PFSK-1 (cell line): ENCODE data around the gene FPR2.

Experiments used
- FOXP2 ChIP-seq: optimal IDR thresholded peaks from 2 replicates; pipeline ENCODE3; 2011; ENCODE audit warnings: borderline replicate concordance, control low read depth, inconsistent platforms; ENCODE audit not compliant: insufficient read depth; ENCODE audit errors: extremely low read length, extremely low read depth
- POLR2AphosphoS5 ChIP-seq: IDR thresholded peaks from 2 replicates; pipeline ENCODE4 v1.6.1; 2012; ENCODE audit warnings: low read depth, mild to moderate bottlenecking, control low read depth, low read length, moderate library complexity
- SIN3A ChIP-seq: IDR thresholded peaks from 2 replicates; pipeline ENCODE4 v1.6.1; 2012; ENCODE audit warnings: mild to moderate bottlenecking, low read length, moderate library complexity, borderline replicate concordance; ENCODE audit not compliant: insufficient read depth
- TAF1 ChIP-seq: IDR thresholded peaks from 2 replicates; pipeline ENCODE4 v1.6.1; 2012; ENCODE audit warnings: low read length, control low read depth, borderline replicate concordance; ENCODE audit not compliant: insufficient read depth
- TF ChIP-seq, protein P1 (sequence below), 2 experiments: IDR thresholded peaks; 2 replicates each; pipeline versions ENCODE4 v1.6.1 to v1.8.0; 2011 to 2012; ENCODE audit warnings: low read depth in 2 of 2, low read length in 2 of 2, control low read depth in 1 of 2, inconsistent platforms in 1 of 2, mild to moderate bottlenecking in 1 of 2, moderate library complexity in 1 of 2; ENCODE audit not compliant: insufficient read depth in 1 of 2

FPR2 gene

GRCh38 chr19:51755571-51755970 lies 5.4 kb upstream of the FPR2 start:
- no peak for TF ChIP-seq TAF1
- TF ChIP-seq, protein P1, sequence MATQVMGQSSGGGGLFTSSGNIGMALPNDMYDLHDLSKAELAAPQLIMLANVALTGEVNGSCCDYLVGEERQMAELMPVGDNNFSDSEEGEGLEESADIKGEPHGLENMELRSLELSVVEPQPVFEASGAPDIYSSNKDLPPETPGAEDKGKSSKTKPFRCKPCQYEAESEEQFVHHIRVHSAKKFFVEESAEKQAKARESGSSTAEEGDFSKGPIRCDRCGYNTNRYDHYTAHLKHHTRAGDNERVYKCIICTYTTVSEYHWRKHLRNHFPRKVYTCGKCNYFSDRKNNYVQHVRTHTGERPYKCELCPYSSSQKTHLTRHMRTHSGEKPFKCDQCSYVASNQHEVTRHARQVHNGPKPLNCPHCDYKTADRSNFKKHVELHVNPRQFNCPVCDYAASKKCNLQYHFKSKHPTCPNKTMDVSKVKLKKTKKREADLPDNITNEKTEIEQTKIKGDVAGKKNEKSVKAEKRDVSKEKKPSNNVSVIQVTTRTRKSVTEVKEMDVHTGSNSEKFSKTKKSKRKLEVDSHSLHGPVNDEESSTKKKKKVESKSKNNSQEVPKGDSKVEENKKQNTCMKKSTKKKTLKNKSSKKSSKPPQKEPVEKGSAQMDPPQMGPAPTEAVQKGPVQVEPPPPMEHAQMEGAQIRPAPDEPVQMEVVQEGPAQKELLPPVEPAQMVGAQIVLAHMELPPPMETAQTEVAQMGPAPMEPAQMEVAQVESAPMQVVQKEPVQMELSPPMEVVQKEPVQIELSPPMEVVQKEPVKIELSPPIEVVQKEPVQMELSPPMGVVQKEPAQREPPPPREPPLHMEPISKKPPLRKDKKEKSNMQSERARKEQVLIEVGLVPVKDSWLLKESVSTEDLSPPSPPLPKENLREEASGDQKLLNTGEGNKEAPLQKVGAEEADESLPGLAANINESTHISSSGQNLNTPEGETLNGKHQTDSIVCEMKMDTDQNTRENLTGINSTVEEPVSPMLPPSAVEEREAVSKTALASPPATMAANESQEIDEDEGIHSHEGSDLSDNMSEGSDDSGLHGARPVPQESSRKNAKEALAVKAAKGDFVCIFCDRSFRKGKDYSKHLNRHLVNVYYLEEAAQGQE (IDR thresholded peaks at IDR 0.05; ENCODE audit: insufficient read depth in 1 of 2, low read depth in 2 of 2, low read length in 2 of 2), result no peak
- TF ChIP-seq FOXP2, result no peak
- no peak for TF ChIP-seq POLR2AphosphoS5
- TF ChIP-seq SIN3A, result no peak

DNA sequence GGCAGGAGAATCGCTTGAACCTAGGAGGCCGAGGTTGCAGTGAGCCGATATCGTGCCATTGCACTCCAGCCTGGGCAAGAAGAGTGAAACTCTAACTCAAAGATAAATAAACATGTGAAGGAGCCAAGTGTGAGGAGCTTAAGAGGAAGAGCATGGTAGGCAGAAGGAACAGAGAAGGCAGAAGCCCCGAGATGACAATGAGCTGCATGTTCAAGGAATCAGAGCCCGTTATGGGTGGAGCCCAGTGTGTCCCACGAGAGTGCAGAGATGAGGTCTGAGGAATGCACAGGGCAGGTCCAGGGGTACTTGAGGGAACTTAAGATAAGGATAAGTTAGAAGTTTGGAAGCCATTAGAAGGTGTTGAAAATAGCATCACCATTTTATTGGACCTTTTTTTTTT lies 716 bp downstream of the FPR2 start:
- TF ChIP-seq POLR2AphosphoS5 (no peak), SIN3A (no peak), TAF1 (no peak)
- TF ChIP-seq, protein P1 (IDR thresholded peaks at IDR 0.05; ENCODE audit: insufficient read depth in 1 of 2, low read depth in 2 of 2, low read length in 2 of 2), result no peak

- TF ChIP-seq POLR2AphosphoS5, result no peak
- TF ChIP-seq TAF1, result no peak
- TF ChIP-seq FOXP2, result no peak
- no peak for TF ChIP-seq SIN3A
Measured at GRCh38 chr19:51765086-51765485, 4.1 kb downstream of the FPR2 start.

DNA sequence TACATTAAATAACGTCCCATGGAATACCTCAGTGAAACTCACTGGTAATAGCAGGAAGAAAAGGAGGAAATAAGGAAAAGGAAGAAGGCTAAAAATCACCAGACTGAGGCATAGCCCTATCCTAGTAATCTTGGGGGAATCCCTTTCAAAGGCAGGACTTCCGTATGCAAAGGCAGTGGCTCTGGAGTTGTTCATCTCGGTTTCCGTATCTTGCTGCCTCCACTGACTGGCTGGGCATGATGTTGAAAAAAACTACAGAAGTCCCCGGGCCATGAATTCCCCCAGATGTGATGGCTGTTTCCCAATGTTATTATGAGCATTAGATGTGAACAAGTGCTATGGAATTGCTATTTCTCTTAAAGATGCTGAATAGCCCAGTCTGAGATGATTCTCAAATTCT lies 5.5 kb downstream of the FPR2 start:
- no peak for TF ChIP-seq FOXP2
- no peak for TF ChIP-seq POLR2AphosphoS5
- no peak for TF ChIP-seq SIN3A

DNA sequence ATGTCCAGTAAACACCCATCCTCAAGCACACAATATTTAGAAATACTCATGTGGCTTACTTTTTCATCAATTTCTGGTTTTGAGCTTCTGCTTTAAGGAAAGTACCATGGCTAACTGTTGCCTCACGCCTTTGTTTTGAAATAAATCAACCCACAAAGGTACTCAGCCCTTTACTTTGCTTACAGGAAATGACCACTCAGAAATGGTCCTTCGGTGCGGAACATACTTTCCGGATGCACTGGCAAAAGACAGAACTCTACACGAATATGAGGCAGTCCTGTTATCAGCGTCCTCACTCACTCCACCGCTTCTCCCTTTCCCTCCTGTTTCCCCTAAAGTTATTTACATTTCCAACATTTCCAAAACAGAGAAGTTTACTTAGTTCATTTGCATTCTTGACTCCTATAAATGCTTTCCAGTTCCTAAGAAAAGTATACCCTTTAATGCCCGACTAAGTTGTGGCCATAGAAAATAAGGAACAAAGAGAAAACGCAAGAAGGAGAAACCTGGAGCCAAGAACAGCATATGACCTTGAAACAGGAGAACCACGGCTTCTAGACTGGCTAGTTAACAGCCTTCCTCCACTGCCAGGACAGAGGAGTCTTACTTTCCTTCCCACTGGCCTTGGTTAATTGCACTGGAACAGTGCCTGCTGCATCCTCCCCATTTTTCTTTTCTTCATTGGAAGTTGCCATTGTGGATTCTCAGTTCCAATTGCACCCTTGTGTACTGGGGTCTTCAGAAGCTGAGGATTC lies 10.6 kb downstream of the FPR2 start:
- TF ChIP-seq TAF1 (no peak), FOXP2 (no peak), SIN3A (no peak), POLR2AphosphoS5 (no peak)
- TF ChIP-seq, protein P1 (IDR thresholded peaks at IDR 0.05; ENCODE audit: insufficient read depth in 1 of 2, low read depth in 2 of 2, low read length in 2 of 2), result no peak

GRCh38 chr19:51772977-51773376 lies 12.0 kb downstream of the FPR2 start:
- TF ChIP-seq FOXP2, result no peak
- TF ChIP-seq, protein P1 (IDR thresholded peaks at IDR 0.05; ENCODE audit: insufficient read depth in 1 of 2, low read depth in 2 of 2, low read length in 2 of 2), result no peak
- TF ChIP-seq TAF1, result no peak
- TF ChIP-seq POLR2AphosphoS5, result no peak
- TF ChIP-seq SIN3A, result no peak
